HCT116 (cell line): Measurements from ENCODE around the gene ERMARD.

Experiments
- CBX3 ChIP-seq: IDR thresholded peaks from 2 replicates; pipeline ENCODE4 v1.6.1; 2012; ENCODE audit warnings: low read depth
- CEBPB ChIP-seq: IDR thresholded peaks from 2 replicates; pipeline ENCODE4 v1.6.1; 2012; ENCODE audit warnings: low read depth
- EGR1 ChIP-seq: IDR thresholded peaks from 2 replicates; pipeline ENCODE4 v1.6.1; 2012; ENCODE audit warnings: low read depth
- POLR2A ChIP-seq: IDR thresholded peaks from 2 replicates; pipeline ENCODE4 v1.7.0; 2011; ENCODE audit warnings: borderline replicate concordance; ENCODE audit not compliant: insufficient read depth, insufficient read length; ENCODE audit errors: extremely low read depth
- POLR2AphosphoS5 ChIP-seq: IDR thresholded peaks from 2 replicates; pipeline ENCODE4 v1.6.1; 2011; ENCODE audit warnings: mild to moderate bottlenecking, low read depth, low read length, moderate library complexity
- RAD21 ChIP-seq: IDR thresholded peaks from 2 replicates; pipeline ENCODE4 v1.6.1; 2012; ENCODE audit warnings: low read depth, mild to moderate bottlenecking
- YY1 ChIP-seq: IDR thresholded peaks from 2 replicates; pipeline ENCODE4 v1.6.1; 2011; ENCODE audit warnings: low read length, low read depth, moderate library complexity, mild to moderate bottlenecking; ENCODE audit not compliant: insufficient replicate concordance; ENCODE audit errors: extremely low read depth
- ZNF274 ChIP-seq: fragments of 200-500 bp; sonication (Bioruptor generic); IDR thresholded peaks from 2 replicates; pipeline ENCODE4 v1.6.1; 2014; ENCODE audit warnings: mild to moderate bottlenecking, low read depth, low read length, inconsistent platforms
- TF ChIP-seq, protein P1 (sequence below): IDR thresholded peaks from 2 replicates; pipeline ENCODE4 v1.6.1; 2012; ENCODE audit warnings: low read depth
- TF ChIP-seq, protein P2 (sequence below), 3 experiments: fragments of 200-600 bp in 1 of 3; sonication (generic) in 1 of 3; IDR thresholded peaks in 2 of 3; conservative IDR thresholded peaks in 1 of 3; 2 replicates each; pipeline ENCODE4 v1.5.1; 2012 to 2017; ENCODE audit warnings: low read depth in 2 of 3, low read length in 2 of 3, antibody characterized with exemption in 1 of 3, borderline replicate concordance in 1 of 3, control low read depth in 1 of 3, mild to moderate bottlenecking in 1 of 3, mixed read lengths in 1 of 3, mixed run types in 1 of 3, moderate library complexity in 1 of 3; ENCODE audit not compliant: insufficient read depth in 1 of 3
- TF ChIP-seq, protein P3 (sequence below): IDR thresholded peaks from 2 replicates; pipeline ENCODE4 v1.6.1; 2011; ENCODE audit warnings: mild to moderate bottlenecking, low read length, moderate library complexity; ENCODE audit not compliant: insufficient replicate concordance; ENCODE audit errors: extremely low read depth

DNA sequence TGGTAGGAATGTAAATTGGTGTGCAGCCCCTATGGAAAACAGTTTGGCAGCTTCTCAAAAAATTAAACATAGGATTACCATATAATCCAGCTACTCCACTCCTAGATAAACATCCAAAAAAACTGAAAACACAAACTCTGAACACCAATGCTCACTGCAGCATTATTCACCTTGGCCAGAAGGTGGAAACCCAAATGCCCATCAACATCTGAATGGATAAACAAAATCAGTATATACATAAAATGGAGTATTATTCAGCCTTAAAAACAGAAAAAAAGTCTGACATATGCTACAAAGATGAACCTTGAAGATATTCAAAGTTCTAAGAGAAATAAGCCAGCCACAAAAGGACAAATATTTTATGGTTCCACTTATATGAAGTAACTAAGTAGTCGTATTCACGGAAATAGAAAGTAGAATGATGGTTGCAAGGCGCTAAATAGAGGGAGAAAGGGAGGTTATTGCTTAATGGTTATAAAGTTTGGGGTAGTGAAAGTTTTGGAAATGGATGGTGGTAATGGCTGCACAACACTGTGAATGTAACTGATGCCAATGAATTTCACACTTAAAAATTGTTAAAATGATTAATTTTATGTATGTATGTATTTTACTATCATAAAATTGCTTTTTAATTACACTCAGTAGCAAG lies 31.1 kb upstream of the ERMARD start:
- TF ChIP-seq, protein P1, sequence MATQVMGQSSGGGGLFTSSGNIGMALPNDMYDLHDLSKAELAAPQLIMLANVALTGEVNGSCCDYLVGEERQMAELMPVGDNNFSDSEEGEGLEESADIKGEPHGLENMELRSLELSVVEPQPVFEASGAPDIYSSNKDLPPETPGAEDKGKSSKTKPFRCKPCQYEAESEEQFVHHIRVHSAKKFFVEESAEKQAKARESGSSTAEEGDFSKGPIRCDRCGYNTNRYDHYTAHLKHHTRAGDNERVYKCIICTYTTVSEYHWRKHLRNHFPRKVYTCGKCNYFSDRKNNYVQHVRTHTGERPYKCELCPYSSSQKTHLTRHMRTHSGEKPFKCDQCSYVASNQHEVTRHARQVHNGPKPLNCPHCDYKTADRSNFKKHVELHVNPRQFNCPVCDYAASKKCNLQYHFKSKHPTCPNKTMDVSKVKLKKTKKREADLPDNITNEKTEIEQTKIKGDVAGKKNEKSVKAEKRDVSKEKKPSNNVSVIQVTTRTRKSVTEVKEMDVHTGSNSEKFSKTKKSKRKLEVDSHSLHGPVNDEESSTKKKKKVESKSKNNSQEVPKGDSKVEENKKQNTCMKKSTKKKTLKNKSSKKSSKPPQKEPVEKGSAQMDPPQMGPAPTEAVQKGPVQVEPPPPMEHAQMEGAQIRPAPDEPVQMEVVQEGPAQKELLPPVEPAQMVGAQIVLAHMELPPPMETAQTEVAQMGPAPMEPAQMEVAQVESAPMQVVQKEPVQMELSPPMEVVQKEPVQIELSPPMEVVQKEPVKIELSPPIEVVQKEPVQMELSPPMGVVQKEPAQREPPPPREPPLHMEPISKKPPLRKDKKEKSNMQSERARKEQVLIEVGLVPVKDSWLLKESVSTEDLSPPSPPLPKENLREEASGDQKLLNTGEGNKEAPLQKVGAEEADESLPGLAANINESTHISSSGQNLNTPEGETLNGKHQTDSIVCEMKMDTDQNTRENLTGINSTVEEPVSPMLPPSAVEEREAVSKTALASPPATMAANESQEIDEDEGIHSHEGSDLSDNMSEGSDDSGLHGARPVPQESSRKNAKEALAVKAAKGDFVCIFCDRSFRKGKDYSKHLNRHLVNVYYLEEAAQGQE: no peak
- TF ChIP-seq POLR2AphosphoS5 (no peak), POLR2A (no peak), YY1 (no peak), RAD21 (no peak), EGR1 (no peak), ZNF274 (no peak), CEBPB (no peak), CBX3 (no peak)
- TF ChIP-seq, protein P2, sequence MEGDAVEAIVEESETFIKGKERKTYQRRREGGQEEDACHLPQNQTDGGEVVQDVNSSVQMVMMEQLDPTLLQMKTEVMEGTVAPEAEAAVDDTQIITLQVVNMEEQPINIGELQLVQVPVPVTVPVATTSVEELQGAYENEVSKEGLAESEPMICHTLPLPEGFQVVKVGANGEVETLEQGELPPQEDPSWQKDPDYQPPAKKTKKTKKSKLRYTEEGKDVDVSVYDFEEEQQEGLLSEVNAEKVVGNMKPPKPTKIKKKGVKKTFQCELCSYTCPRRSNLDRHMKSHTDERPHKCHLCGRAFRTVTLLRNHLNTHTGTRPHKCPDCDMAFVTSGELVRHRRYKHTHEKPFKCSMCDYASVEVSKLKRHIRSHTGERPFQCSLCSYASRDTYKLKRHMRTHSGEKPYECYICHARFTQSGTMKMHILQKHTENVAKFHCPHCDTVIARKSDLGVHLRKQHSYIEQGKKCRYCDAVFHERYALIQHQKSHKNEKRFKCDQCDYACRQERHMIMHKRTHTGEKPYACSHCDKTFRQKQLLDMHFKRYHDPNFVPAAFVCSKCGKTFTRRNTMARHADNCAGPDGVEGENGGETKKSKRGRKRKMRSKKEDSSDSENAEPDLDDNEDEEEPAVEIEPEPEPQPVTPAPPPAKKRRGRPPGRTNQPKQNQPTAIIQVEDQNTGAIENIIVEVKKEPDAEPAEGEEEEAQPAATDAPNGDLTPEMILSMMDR (IDR thresholded peaks at IDR 0.05 in 2 of 3, conservative IDR thresholded peaks at IDR 0.05 in 1 of 3; ENCODE audit: borderline replicate concordance in 1 of 3, insufficient read depth in 1 of 3, low read depth in 2 of 3, low read length in 2 of 3): peak in 2 of 3 experiments; percentile 14 to 27; a peak in 2 of 6 replicates
- TF ChIP-seq, protein P3, sequence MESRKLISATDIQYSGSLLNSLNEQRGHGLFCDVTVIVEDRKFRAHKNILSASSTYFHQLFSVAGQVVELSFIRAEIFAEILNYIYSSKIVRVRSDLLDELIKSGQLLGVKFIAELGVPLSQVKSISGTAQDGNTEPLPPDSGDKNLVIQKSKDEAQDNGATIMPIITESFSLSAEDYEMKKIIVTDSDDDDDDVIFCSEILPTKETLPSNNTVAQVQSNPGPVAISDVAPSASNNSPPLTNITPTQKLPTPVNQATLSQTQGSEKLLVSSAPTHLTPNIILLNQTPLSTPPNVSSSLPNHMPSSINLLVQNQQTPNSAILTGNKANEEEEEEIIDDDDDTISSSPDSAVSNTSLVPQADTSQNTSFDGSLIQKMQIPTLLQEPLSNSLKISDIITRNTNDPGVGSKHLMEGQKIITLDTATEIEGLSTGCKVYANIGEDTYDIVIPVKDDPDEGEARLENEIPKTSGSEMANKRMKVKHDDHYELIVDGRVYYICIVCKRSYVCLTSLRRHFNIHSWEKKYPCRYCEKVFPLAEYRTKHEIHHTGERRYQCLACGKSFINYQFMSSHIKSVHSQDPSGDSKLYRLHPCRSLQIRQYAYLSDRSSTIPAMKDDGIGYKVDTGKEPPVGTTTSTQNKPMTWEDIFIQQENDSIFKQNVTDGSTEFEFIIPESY: no peak
